Panc1 (cell line): ENCODE results near the gene NKAIN2.

Experiments used
- CTCF ChIP-seq: fragments of 450-650 bp; IDR thresholded peaks from 2 replicates; pipeline ENCODE4 v1.5.1; 2017; ENCODE audit warnings: mild to moderate bottlenecking
- POLR2AphosphoS5 ChIP-seq: IDR thresholded peaks from 2 replicates; pipeline ENCODE4 v1.6.1; 2012; ENCODE audit warnings: mild to moderate bottlenecking, low read depth, low read length, moderate library complexity
- REST ChIP-seq, 2 experiments: IDR thresholded peaks; 2 replicates each; pipeline ENCODE4 v1.6.1; 2011 to 2012; ENCODE audit warnings: low read depth in 2 of 2, control low read depth in 1 of 2, low read length in 1 of 2, mild to moderate bottlenecking in 1 of 2, moderate library complexity in 1 of 2; ENCODE audit not compliant: insufficient read depth in 1 of 2
- SIN3A ChIP-seq: IDR thresholded peaks from 2 replicates; pipeline ENCODE4 v1.6.1; 2012; ENCODE audit warnings: low read depth, mild to moderate bottlenecking, low read length, moderate library complexity, borderline replicate concordance; ENCODE audit not compliant: insufficient read depth

- no peak for TF ChIP-seq REST (IDR thresholded peaks at IDR 0.05; ENCODE audit: insufficient read depth in 1 of 2, low read depth in 2 of 2, low read length in 1 of 2)
- TF ChIP-seq CTCF: no peak
- TF ChIP-seq POLR2AphosphoS5: no peak
- TF ChIP-seq SIN3A: no peak
Measured at GRCh38 chr6:123780021-123780420, 23.6 kb upstream of the NKAIN2 start.
